Left lung (tissue), 10 donors: Measurements from ENCODE around the gene RAPGEF4. TPM values are rescaled to one million over a fixed set of nuclear protein-coding genes. Genes with fewer than 3 reads are reported as not detected.

Experiments used
- ATAC-seq: fragments of 200-7000 bp; cut with Tn5 transposase; one replicate; pipeline ENCODE4 v1.9.1; 2020; ENCODE audit warnings: moderate library complexity
- DNase-seq, 4 donors: peaks; one replicate each; pipeline ENCODE4 v3.0.0-alpha.2; 2013 to 2020
- H3K27ac ChIP-seq, 2 donors: fragments of 200-600 bp; sonication (generic) in 1 of 2; one replicate each; pipeline versions ENCODE4 v1.5.0 to v1.8.0; 2020 to 2021
- H3K27me3 ChIP-seq, 2 donors: fragments of 200-600 bp; sonication (generic) in 1 of 2; one replicate each; pipeline versions ENCODE4 v1.5.0 to v1.8.0; 2020 to 2021
- H3K36me3 ChIP-seq, 2 donors: fragments of 200-600 bp; sonication (generic) in 1 of 2; one replicate each; pipeline versions ENCODE4 v1.5.0 to v1.8.0; 2020 to 2021
- H3K4me1 ChIP-seq, 2 donors: fragments of 200-600 bp; one replicate each; pipeline ENCODE4 v1.8.0; 2021
- H3K4me3 ChIP-seq, 2 donors: fragments of 200-600 bp; sonication (generic) in 1 of 2; one replicate each; pipeline versions ENCODE4 v1.5.0 to v1.8.0; 2020 to 2021; ENCODE audit warnings: mild to moderate bottlenecking in 1 of 2
- H3K9me3 ChIP-seq, 2 donors: fragments of 200-600 bp; sonication (generic) in 1 of 2; one replicate each; pipeline versions ENCODE4 v1.5.0 to v1.8.0; 2020 to 2021
- CTCF ChIP-seq, 2 donors: fragments of 200-600 bp; sonication (generic) in 1 of 2; IDR thresholded peaks; one replicate each; pipeline versions ENCODE4 v1.5.0 to v1.8.0; 2021; ENCODE audit warnings: antibody characterized with exemption in 2 of 2
- intact Hi-C, 2 donors: fragments of 100-400 bp; cut with DNase I; formaldehyde crosslinking; loops; one replicate each; pipeline versions ENCODE4 v1.11.2 to v1.14.2; 2022
- polyA plus RNA-seq, 6 donors: library from polyadenylated mRNA; unstranded; fragments of 120-200 nt; gene quantifications; one replicate each; pipeline ENCODE4 v1.2.1, GENCODE V29; 2013; ENCODE audit not compliant: insufficient read length in 6 of 6
- total RNA-seq, 2 donors: library from RNA; stranded (reverse); fragmentation: NEBNext Ultra II Directional; extraction: Animal tissue kit (Norgen Biotek cat#: 25700); gene quantifications; one replicate each; pipeline ENCODE4 v1.2.1, GENCODE V29; 2021
- donor health status: DM: no; HTN: yes; CAD: no.
- donor health status: DM: no; HTN: no; CAD: no.

RAPGEF4 gene
- total and polyA plus RNA-seq, 8 donors: 9.1 to 16.2 (median 11.8) TPM

DNA sequence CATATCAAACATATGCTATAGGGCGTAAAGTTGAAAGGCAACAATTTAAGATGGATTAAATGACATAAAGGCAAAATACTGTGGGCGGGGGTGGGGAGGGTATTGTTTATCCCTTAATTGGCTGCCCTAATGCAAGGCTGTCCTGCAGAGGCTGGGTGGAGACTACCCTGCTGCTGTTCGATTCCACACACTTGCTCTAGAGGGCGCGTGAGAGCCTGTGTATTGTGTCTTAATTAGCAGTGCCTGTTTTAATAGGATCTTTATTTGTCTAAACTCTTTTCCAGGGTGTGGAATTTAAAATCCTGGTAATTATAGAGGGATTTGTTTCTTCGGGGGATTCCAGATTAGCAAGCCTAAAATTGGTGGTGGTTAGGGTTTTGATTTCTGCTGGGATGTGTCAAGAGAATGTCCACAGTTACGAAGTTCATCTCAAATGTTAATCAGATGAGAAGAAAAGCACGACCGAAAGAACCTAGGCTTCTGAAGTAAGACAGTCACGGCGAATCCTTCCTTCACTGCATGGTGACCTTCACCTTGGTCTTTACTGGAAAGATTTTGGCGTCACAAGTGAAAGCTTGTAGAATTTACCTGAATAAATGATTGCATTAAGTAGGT, 236.5 kb downstream of the RAPGEF4 start:
- Histone ChIP-seq H3K4me3 (no peak overlapping the region), H3K36me3 (no peaks in the 10 kb centered on the region), H3K27me3 (no peaks in the 10 kb centered on the region), H3K9me3 (no peaks in the 10 kb centered on the region), H3K4me1 (peaks cover 0 to 23% of the 10 kb centered on the region in 2 donors), H3K27ac (no peak overlapping the region)
- ATAC-seq (peak; percentile 69), DNase-seq (peak in 1 of 4 donors; percentile 17)
- peak; percentile 79 to 83 for TF ChIP-seq CTCF (IDR thresholded peaks at IDR 0.05)
- intact Hi-C loops: no loop called here

GRCh38 chr2:172974762-172975161, 239.1 kb downstream of the RAPGEF4 start:
- H3K4me3 ChIP-seq: no peak overlapping the region
- ATAC-seq (no peak), DNase-seq (no peak)
- H3K4me1 ChIP-seq: peaks cover 0 to 4% of the 10 kb centered on the region in 2 donors
- H3K36me3 ChIP-seq: no peaks in the 10 kb centered on the region
- no peak for TF ChIP-seq CTCF (IDR thresholded peaks at IDR 0.05)
- intact Hi-C loops: no loop called here
- H3K9me3 ChIP-seq: no peaks in the 10 kb centered on the region
- H3K27ac ChIP-seq: no peak overlapping the region
- H3K27me3 ChIP-seq: no peaks in the 10 kb centered on the region

DNA sequence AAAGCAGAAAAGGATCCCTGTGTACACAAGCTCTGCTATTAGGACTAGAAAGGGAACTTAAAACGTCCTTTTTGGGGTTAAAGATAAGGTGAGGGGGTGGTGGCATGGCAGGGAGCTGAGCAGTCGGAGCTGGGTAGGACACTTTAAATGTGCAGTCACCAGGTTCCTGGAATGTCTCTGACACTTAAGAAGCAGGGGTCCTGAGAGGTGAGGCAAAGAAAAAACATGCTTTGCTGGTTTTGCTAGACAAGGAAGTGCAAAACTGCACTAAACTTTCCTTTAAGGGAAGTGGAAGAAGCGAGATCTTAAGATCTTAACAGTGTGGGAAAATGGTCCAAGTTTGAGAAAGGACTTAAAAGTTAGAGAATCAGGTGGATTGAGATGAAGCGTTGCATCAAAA, 240.5 kb downstream of the RAPGEF4 start:
- Histone ChIP-seq H3K4me1 (no peaks in the 10 kb centered on the region), H3K9me3 (no peaks in the 10 kb centered on the region), H3K4me3 (no peak overlapping the region), H3K36me3 (no peaks in the 10 kb centered on the region), H3K27ac (peak overlapping the region in 1 of 2 donors; percentile 46), H3K27me3 (no peaks in the 10 kb centered on the region)
- intact Hi-C loops: no loop called here
- peak in 1 of 4 donors; percentile 63 for DNase-seq
- no peak for TF ChIP-seq CTCF (IDR thresholded peaks at IDR 0.05)
- ATAC-seq: peak; percentile 81

- DNase-seq (no peak), ATAC-seq (no peak)
- H3K27me3 ChIP-seq: no peaks in the 10 kb centered on the region
- H3K4me1 ChIP-seq: no peaks in the 10 kb centered on the region
- intact Hi-C loops: no loop called here
- no peak overlapping the region for H3K4me3 ChIP-seq
- no peaks in the 10 kb centered on the region for H3K36me3 ChIP-seq
- H3K9me3 ChIP-seq: no peaks in the 10 kb centered on the region
- no peak for TF ChIP-seq CTCF (IDR thresholded peaks at IDR 0.05)
- peak overlapping the region in 1 of 2 donors; percentile 46 for H3K27ac ChIP-seq
These were observed 241.2 kb downstream of the RAPGEF4 start for GRCh38 chr2:172976816-172977215.

- no peaks in the 10 kb centered on the region for H3K4me1 ChIP-seq
- DNase-seq: no peak
- intact Hi-C loops: no loop called here
- H3K27ac ChIP-seq: no peak overlapping the region
- H3K4me3 ChIP-seq: no peak overlapping the region
- no peak for TF ChIP-seq CTCF (IDR thresholded peaks at IDR 0.05)
- peak; percentile 57 for ATAC-seq
- no peaks in the 10 kb centered on the region for H3K9me3 ChIP-seq
- no peaks in the 10 kb centered on the region for H3K27me3 ChIP-seq
- H3K36me3 ChIP-seq: no peaks in the 10 kb centered on the region
These were observed 241.8 kb downstream of the RAPGEF4 start for GRCh38 chr2:172977270-172978062.
